ENCODE results near the gene ARHGEF7.

DNA sequence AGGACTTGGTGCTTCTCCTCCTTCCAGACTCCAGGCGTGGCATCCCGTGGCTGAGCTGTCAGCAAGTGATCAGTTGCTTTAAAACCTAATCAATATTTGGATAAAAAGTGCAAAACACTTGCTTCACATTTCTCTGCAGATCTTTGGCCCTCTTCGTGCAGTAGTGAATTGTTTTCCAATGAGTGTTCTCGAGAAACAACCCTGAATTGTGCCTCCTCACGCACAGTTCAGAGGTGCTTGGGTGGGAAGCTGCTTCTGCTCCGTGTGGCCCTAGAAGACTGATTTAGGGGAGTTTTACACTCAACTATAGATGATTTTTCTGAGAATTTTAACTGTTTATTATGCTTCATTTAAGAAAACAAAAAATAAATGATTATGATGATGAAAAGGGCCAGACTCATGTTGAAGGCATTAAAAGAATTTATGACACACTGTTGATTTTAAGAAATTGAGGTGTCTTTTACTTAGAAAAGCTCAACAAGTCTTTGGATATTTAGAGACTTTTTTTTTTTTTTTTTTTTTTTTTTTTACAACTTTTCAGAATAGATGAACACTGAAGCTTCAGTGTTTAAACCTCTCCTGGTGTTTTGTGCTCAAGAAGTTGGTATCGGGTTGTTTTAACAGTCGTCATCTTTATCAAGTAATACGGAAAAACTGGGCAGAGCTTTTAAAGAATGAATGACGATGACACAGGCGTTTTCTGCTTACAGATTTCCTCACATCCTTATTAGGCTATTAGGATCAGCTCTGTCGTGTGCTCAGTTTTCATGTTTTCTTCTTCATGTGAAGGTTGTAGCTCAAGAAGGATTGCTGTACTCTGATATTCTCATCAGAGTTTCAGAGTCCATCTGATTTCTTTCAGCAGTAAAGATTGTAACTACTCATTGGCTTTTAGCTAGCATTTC, 165.8 kb downstream of the ARHGEF7 start:
- TF ChIP-seq, protein P1, sequence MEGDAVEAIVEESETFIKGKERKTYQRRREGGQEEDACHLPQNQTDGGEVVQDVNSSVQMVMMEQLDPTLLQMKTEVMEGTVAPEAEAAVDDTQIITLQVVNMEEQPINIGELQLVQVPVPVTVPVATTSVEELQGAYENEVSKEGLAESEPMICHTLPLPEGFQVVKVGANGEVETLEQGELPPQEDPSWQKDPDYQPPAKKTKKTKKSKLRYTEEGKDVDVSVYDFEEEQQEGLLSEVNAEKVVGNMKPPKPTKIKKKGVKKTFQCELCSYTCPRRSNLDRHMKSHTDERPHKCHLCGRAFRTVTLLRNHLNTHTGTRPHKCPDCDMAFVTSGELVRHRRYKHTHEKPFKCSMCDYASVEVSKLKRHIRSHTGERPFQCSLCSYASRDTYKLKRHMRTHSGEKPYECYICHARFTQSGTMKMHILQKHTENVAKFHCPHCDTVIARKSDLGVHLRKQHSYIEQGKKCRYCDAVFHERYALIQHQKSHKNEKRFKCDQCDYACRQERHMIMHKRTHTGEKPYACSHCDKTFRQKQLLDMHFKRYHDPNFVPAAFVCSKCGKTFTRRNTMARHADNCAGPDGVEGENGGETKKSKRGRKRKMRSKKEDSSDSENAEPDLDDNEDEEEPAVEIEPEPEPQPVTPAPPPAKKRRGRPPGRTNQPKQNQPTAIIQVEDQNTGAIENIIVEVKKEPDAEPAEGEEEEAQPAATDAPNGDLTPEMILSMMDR (IDR thresholded peaks at IDR 0.05) = no peak
- TF ChIP-seq EZH2phosphoT487 (IDR thresholded peaks at IDR 0.05) (no peak), EZH2 (IDR thresholded peaks at IDR 0.05) (no peak)

Measured in neural progenitor cell (in vitro differentiated cells).